Erythroblast (primary cell): ENCODE results near the gene THAP6.

Experiments
- GATA1 ChIP-seq: IDR thresholded peaks from 2 replicates; pipeline ENCODE4 v1.6.1; 2011; ENCODE audit warnings: low read depth, mild to moderate bottlenecking, control low read depth, low read length, moderate library complexity
- POLR2A ChIP-seq: IDR thresholded peaks from 2 replicates; pipeline ENCODE4 v1.6.1; 2011; ENCODE audit warnings: mild to moderate bottlenecking, low read length

DNA sequence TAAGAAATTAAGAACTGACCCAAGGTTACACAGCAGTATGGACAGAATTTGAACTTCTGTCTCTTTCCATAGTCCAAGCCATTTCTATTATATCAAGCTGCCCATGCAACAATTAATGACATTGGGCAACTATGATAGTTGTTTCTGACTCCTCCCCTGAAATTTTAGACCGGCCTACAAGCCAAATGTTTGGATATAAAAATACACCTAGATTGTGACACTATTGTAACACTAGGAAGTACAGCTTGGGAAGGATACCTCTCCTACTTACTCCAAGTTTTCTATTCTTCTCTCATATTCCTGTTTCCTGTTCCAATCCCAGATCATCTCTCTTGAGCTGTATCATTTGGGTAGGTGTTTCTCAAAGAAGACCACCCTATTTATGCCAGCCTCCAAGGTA is 43.5 kb upstream of the THAP6 start:
- TF ChIP-seq POLR2A (no peak), GATA1 (no peak)
